GM18907 (cell line): ENCODE results near the gene ATXN1.

Experiments used
- ATAC-seq: cut with Tn5 transposase; IDR thresholded peaks from one replicate; pipeline ENCODE4 v1.9.1; 2021; ENCODE audit warnings: mild to moderate bottlenecking, moderate library complexity; ENCODE audit not compliant: unreplicated experiment

The ATXN1 gene

DNA sequence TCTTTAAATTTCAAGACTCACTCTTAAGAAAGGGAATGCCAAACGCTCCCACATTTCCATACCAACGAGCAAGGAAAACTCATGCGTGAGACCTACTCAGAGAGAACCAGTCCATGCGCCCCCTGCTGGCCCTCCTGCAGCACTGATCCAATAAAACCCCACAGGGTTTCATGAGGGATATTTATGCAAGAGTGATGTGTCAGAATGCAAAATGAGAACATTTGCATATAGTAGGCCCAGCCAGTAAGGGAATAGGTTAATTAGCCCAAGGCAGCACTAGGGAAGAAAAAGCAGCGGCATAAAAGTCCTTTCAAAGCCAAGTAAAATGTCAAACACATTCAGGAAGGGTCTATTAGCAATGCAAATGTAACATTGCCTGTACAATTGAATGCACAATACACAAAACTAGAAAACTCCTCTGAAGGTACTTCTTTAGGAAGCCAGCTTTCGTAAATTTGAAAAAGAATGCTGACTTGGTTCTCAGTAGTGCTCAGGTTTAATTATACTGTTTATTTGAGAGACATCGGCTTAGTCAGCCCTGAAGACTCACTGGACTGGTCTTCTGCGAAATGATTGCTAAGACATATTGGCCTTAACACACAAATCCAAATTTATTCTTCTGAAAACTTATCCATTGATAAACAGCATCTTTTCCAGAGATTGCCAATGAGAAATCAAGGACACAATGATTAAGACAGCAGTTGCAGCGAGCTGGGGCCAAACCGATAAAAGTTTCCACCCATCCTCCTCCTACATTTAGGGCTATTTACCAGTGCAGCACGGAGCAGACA lies 429.7 kb downstream of the ATXN1 start:
- peak; percentile 56 for ATAC-seq

DNA sequence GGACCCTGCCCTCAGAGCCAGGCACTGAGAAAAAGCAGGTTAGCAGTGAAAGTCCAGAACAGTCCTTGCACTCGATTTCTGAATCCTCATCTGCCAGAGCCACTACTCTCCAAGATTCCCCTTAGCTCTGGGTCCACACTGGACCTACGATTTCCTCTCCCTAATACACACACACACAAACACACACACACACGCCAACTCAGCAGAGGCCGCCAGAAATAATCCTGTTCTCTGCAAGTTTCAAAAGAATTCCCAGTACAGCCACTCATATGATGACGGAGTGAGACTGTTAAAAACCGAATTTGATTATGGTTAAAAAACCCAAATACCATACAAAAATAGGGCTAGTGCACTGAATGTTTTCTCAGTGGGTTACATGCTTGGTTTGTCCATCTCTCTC lies 432.0 kb downstream of the ATXN1 start:
- peak; percentile 36 for ATAC-seq

GRCh38 chr6:16327777-16328325 lies 433.4 kb downstream of the ATXN1 start:
- ATAC-seq, result no peak

DNA sequence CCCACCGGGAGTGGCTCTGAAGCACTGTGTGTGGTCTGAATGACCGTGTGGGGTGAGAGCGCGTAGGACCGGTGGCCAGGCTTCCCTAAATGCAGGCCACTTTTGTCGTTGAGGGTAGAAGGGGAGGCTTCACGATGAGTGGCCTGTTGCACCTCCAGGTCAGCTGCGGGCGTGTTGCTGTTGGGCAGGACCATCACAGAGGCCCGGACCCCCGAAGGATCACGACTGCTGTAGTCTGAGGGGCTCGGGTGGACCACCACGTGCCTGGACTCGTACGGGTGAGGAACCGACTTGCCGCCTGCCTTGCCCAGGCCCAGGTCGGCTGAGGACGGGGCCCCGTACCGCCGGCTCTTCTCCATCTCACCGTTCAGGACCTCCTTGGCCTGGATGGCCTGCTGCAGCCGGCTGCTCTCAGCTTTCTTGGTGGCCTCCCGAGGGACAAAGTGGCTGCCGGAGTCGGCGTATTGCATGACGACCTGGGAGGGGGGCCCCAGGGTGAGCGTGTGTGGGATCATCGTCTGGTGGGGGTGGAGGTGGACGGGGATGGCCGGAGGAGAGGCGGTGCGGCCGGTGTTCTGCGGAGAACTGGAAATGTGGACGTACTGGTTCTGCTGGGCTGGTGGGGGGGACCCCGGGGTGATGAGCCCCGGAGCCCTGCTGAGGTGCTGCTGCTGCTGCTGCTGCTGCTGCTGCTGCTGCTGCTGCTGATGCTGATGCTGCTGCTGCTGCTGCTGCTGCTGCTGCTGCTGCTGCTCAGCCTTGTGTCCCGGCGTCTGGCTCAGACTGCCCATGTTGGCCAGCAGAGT lies 434.1 kb downstream of the ATXN1 start:
- no peak for ATAC-seq

DNA sequence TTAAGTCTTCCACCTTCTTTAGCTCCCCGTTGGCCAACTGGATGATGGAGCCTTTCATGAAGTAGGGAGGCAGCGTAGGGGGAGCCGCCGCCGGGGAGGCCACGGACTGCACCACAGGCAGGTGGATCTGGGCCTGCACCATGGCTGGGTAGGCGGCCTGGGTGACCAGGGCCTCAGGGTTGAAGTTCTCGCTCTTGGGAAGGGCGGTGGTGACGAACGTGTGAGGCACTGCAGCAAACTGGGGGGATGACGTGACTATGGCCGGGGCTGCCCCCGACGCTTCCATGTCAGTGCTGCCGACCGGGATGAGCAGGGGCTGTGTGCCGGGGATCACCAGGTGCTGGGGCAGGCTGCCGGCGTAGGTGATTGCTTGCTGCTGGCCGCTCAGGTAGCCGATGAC lies 434.7 kb downstream of the ATXN1 start:
- no peak for ATAC-seq

DNA sequence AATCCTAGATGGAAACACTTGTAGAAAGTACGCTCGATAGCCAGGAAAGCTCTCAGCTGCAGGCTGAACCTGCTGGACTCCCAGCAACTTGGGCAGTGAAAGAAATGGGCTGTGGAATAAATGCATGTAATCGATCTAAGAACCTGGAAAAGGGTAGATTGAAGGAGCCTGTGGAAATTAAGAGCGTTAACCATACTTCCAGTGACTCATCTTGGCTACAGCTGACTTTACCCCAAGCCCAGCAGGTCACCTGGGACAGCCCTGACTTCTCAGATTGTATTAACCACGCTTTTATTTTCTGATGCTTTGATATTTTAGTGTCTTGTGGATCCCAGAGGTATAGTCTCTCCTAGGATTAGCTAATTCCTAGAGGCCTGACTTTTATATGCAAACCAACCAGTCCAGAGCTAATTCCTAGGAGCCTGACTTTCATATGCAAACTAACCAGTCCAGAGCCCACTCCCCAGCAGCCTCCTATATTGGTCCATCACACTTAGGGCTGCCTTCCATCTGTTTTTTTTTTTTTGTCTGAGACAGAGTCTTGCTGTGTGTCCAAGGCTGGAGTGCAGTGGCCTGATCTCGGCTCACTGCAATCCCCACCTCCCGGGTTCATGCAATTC lies 436.5 kb downstream of the ATXN1 start:
- no peak for ATAC-seq

DNA sequence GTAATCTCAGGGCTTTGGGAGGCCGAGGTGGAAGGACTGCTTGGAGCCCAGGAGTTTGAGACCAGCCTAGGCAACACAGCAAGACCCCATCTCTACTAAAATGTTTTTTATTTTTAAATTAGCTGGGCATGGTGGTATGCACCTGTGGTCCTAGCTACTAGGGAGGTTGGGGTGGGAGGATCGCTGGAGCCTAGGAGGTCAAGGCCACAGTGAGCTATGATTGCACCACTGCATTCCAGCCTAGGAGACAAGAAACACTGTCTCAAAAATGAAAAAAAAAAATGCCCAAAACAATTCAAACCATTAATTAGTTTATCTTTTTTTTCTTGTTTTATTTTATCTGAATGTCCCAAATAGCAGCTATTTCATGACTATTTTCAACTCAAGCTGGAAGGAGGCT lies 437.1 kb downstream of the ATXN1 start:
- ATAC-seq, result no peak

DNA sequence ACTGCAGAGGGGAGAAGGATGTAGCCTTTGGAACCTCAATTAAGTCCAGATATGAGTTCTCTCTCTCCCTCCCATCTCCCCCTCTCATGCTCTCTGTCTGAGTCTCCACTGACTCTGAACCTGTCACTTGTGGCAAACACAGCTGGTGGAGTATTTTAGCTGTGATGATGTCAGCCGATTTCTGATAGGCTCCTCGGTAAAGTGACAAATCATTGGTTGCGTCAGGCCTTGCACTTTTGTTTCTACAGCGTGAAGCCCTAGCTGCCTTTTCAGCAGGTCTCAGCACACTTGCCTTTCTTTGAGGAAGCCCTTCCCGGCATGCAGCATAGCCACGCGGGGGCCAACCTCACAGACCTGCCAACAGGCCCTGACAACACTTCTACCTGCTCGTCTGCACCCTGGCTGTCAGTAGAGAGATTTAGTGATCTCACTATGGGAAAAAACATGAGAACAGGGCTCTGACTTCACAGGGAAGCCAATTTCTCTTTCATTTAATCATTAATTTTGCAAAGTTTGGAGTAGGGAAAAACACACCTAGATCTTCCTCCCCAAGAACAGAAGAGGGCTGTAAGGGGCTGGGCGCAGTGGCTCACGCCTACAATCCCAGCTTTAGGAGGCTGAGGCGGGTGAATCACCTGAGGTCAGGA lies 438.5 kb downstream of the ATXN1 start:
- ATAC-seq, result peak; percentile 80

GRCh38 chr6:16321826-16322225 lies 439.4 kb downstream of the ATXN1 start:
- no peak for ATAC-seq

- ATAC-seq, result no peak
Measured at GRCh38 chr6:16321341-16321710, 439.9 kb downstream of the ATXN1 start.

DNA sequence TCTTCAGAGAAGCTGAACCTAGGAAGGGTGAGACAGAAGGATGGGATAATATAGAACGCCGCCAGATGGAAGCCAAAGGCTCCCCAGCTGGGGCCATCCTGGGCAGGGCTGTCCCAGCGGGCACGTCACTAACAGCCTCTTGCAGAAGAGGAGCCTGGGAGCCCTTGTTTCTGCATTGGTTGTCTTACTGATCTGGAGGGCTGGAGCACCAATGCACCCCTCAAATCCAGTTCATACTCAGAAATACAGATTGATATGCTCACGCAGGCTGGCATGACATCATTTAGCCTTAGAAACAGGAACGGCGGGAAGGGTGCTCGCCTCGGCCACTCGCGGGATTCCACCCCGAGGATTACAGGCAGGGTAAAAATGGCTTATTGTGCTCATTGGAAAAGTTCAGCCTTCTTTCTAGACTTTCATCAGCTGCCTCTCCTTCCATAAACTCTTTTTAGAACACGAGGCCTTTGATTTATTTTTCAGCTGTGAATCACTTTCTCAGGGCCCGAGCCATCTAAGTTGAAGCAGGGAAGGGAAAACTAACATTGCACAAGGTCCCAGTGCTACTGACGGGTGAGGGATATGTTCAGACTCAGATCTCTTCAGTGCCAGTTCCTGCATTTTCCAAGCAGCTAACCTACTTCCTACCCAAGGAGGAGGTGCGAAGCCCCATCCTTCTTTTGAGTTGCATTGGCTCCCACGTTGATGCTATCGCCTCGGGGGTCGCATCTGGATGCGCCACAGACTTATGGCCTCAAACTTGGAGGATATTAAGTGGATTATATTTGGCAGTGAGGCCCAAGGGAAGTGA lies 440.5 kb downstream of the ATXN1 start:
- no peak for ATAC-seq

GRCh38 chr6:16319813-16320532 lies 441.3 kb downstream of the ATXN1 start:
- ATAC-seq, result peak; percentile 73

GRCh38 chr6:16318953-16319720 lies 442.1 kb downstream of the ATXN1 start:
- no peak for ATAC-seq

GRCh38 chr6:16318538-16318937 lies 442.7 kb downstream of the ATXN1 start:
- ATAC-seq, result no peak

- no peak for ATAC-seq
Measured at GRCh38 chr6:16316741-16317251, 444.5 kb downstream of the ATXN1 start.

- ATAC-seq, result no peak
Measured at GRCh38 chr6:16314296-16314695, 447.0 kb downstream of the ATXN1 start.

DNA sequence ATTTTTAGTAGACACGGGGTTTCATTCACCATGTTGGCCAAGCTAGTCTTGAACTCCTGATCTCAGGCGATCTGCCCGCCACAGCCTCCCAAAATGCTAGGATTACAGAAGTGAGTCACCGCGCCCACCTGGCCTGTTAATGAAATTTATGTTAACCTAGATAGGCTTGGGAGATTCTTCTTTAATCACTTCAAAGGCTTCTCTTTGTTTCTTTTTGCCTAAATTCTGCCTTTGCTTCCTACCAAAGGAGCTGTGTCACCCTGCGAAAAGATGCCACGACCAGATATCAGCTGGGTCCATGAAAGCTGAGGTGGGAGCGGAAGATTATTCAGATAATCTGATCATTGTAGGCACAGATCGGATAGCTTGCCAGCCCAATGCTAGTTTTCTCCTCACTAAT lies 447.5 kb downstream of the ATXN1 start:
- ATAC-seq, result no peak

DNA sequence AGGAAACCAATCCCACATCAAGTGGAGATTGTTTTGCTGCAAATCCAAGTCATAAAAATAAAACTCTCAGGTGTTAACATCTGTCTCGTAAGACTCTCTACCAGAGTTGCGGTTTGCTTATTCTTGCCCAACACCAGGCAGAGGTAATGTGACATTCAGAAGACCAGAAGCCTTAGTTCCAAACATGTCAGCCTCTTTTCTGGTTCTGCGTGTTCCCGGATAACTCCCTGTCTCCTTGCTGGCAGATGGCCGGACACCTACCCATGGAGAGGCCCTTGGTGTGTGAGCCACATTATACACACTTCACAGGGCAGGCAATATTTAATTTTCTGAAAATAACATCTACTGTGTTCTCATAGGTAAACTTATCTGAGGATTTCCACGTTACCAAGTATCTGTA lies 449.5 kb downstream of the ATXN1 start:
- ATAC-seq, result no peak

DNA sequence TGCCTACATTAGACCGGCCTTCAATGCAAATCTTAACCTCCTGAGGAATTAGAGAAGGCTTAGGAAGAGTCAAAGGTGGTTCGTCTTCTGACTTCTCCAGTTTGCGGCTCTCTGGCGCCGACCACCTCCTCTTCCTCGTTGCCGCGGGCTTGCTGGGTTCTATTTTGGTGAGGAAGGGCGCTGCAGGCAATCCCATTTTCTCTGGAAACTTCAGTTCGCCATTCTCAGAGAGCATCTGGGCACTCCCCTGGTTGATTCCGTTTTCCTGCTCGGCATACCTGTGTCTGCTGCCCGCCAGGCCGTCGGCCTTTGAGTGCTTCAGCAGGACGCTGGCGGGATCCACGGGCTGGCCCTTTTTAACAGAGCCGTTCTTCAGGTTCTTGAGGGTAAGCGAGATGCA lies 454.9 kb downstream of the ATXN1 start:
- ATAC-seq, result no peak
